HepG2 (cell line): Measurements from ENCODE around the gene ATPAF2. TPM values are rescaled to one million over a fixed set of nuclear protein-coding genes. Genes with fewer than 3 reads are reported as not detected.
A peak's percentile ranks its signal among the peaks of the same experiment; 100 is the strongest.

Source experiments
- ATF3 ChIP-seq: sonication (generic); formaldehyde crosslinking; IDR thresholded peaks from 2 replicates; pipeline ENCODE4 v1.4.0; 2020; ENCODE audit warnings: missing genetic modification reagents
- BATF2 ChIP-seq: sonication (generic); formaldehyde crosslinking; IDR thresholded peaks from 2 replicates; pipeline ENCODE4 v1.8.0; 2022; ENCODE audit warnings: mild to moderate bottlenecking, missing genetic modification reagents, moderate library complexity
- BHLHE40 ChIP-seq: IDR thresholded peaks from 2 replicates; pipeline ENCODE4 v1.6.1; 2011; ENCODE audit warnings: low read length, improper control_type of control experiment
- BRD4 ChIP-seq: sonication (generic); formaldehyde crosslinking; IDR thresholded peaks from 2 replicates; pipeline ENCODE4 v1.4.0; 2020; ENCODE audit warnings: missing genetic modification reagents
- CCDC6 ChIP-seq: sonication (generic); formaldehyde crosslinking; IDR thresholded peaks from 2 replicates; pipeline ENCODE4 v1.8.1; 2022; ENCODE audit warnings: mild to moderate bottlenecking, missing genetic modification reagents, moderate library complexity
- ESRRA ChIP-seq: sonication (generic); formaldehyde crosslinking; IDR thresholded peaks from 2 replicates; pipeline ENCODE4 v1.5.1; 2020; ENCODE audit warnings: mild to moderate bottlenecking, low read depth, missing genetic modification reagents
- ETV6 ChIP-seq: sonication (generic); formaldehyde crosslinking; conservative IDR thresholded peaks from 2 replicates; pipeline ENCODE4 v1.4.0; 2020; ENCODE audit warnings: missing genetic modification reagents
- GTF2F1 ChIP-seq: fragments of 150-350 bp; IDR thresholded peaks from 2 replicates; pipeline ENCODE4 v1.6.1; 2014; ENCODE audit warnings: low read length
- HNRNPLL ChIP-seq: fragments of 200-400 bp; formaldehyde crosslinking; IDR thresholded peaks from 2 replicates; pipeline ENCODE4 v1.6.1; 2017; ENCODE audit warnings: mild to moderate bottlenecking, low read depth, low read length; ENCODE audit not compliant: poor library complexity, severe bottlenecking
- KAT7 ChIP-seq: IDR thresholded peaks from 2 replicates; pipeline ENCODE4 v1.6.1; 2018; ENCODE audit warnings: borderline replicate concordance, missing compliant biosample characterization
- MLX ChIP-seq: IDR thresholded peaks from 2 replicates; pipeline ENCODE4 v1.6.1; 2016
- MZF1 ChIP-seq: sonication (generic); formaldehyde crosslinking; IDR thresholded peaks from 2 replicates; pipeline ENCODE4 v1.8.1; 2023; ENCODE audit warnings: mild to moderate bottlenecking, missing genetic modification reagents, borderline replicate concordance
- NR3C1 ChIP-seq: sonication (generic); formaldehyde crosslinking; IDR thresholded peaks from 2 replicates; pipeline ENCODE4 v1.4.0; 2020; ENCODE audit warnings: missing genetic modification reagents
- SMC3 ChIP-seq: IDR thresholded peaks from 2 replicates; pipeline ENCODE4 v1.6.1; 2011; ENCODE audit warnings: low read length, improper control_type of control experiment
- SOX13 ChIP-seq, 3 experiments: fragments of 450-650 bp in 1 of 3; sonication (generic) in 1 of 3; formaldehyde crosslinking in 1 of 3; IDR thresholded peaks in 2 of 3; conservative IDR thresholded peaks in 1 of 3; 2 replicates each; pipeline versions ENCODE4 v1.5.0 to v1.6.1; 2016 to 2020; ENCODE audit warnings: antibody characterized with exemption in 1 of 3, mild to moderate bottlenecking in 1 of 3, missing compliant biosample characterization in 1 of 3, missing genetic modification reagents in 1 of 3, moderate library complexity in 1 of 3
- TAF15 ChIP-seq: fragments of 200-400 bp; formaldehyde crosslinking; IDR thresholded peaks from one replicate; pipeline ENCODE4 v1.6.1; 2018; ENCODE audit warnings: mild to moderate bottlenecking, low read depth, low read length; ENCODE audit not compliant: poor library complexity, severe bottlenecking
- ZBTB43 ChIP-seq: sonication (generic); formaldehyde crosslinking; conservative IDR thresholded peaks from 2 replicates; pipeline ENCODE4 v1.4.0; 2020; ENCODE audit warnings: missing genetic modification reagents
- ZNF280B ChIP-seq: sonication (generic); formaldehyde crosslinking; IDR thresholded peaks from 2 replicates; pipeline ENCODE4 v1.5.0; 2020; ENCODE audit warnings: missing genetic modification reagents, mild to moderate bottlenecking, borderline replicate concordance
- ZNF546 ChIP-seq: sonication (generic); formaldehyde crosslinking; conservative IDR thresholded peaks from 2 replicates; pipeline ENCODE4 v1.8.1; 2023; ENCODE audit warnings: mild to moderate bottlenecking, missing genetic modification reagents
- ZNF784 ChIP-seq: sonication (generic); formaldehyde crosslinking; IDR thresholded peaks from 2 replicates; pipeline ENCODE4 v1.5.1; 2020; ENCODE audit warnings: missing genetic modification reagents, mild to moderate bottlenecking, borderline replicate concordance
- ZSCAN12 ChIP-seq: sonication (generic); formaldehyde crosslinking; IDR thresholded peaks from 2 replicates; pipeline ENCODE4 v1.9.0; 2021; ENCODE audit warnings: mild to moderate bottlenecking, missing genetic modification reagents
- ZSCAN5A ChIP-seq: sonication (generic); formaldehyde crosslinking; IDR thresholded peaks from 2 replicates; pipeline ENCODE4 v1.8.0; 2022; ENCODE audit warnings: mild to moderate bottlenecking, missing genetic modification reagents, borderline replicate concordance
- polyA plus RNA-seq, 8 experiments: library from polyadenylated mRNA; depleted of rRNA in 3 of 8; stranded (reverse) in 7 of 8; unstranded in 1 of 8; fragments of >200 nt; fragmentation: Illumina TruSeq in 4 of 8; extraction: Trizol in 4 of 8; gene quantifications; 2 replicates each; pipeline versions ENCODE4 v1.2.1 to v1.2.3, GENCODE V29; 2011 to 2016; ENCODE audit warnings: low read depth in 4 of 8, missing spikeins in 1 of 8, mixed read lengths in 1 of 8; ENCODE audit not compliant: insufficient read depth in 1 of 8
- total RNA-seq, 5 experiments: library from RNA; depleted of rRNA; stranded (reverse); fragments of >200 nt; fragmentation: Illumina TruSeq; extraction: Trizol; gene quantifications; 2 replicates each; pipeline ENCODE4 v1.2.3, GENCODE V29; 2016; ENCODE audit warnings: low read depth in 1 of 5

The ATPAF2 gene
- total and polyA plus RNA-seq, 2 of the 13 experiments (the other 11 are each of a cell fraction or from before 2014, with no cell fraction given), result 15.0 to 16.5 TPM

GRCh38 chr17:17972126-17972951 lies 66.6 kb downstream of the ATPAF2 start, which contains the start of the genes DRC3 and TOM1L2 (continued):
- TF ChIP-seq KAT7 (CRISPR knock-in tag) (0 out of 2 replicates have a peak, but pooled peaks have one; percentile 54), TAF15 (no peak), ZNF280B (CRISPR knock-in tag) (peak; percentile 67; the same call in 1 of the 2 replicates), GTF2F1 (peak; percentile 97), CCDC6 (CRISPR knock-in tag) (no peak), ESRRA (CRISPR knock-in tag) (no peak), NR3C1 (CRISPR knock-in tag) (no peak), ZNF546 (CRISPR knock-in tag) (0 out of 2 replicates have a peak, but pooled peaks have one; percentile 50), HNRNPLL (peak; percentile 67), ETV6 (no peak), ZSCAN5A (CRISPR knock-in tag) (no peak), MLX (CRISPR knock-in tag) (no peak), BHLHE40 (peak; percentile 84), ATF3 (no peak), MZF1 (CRISPR knock-in tag) (no peak), ZBTB43 (CRISPR knock-in tag) (no peak), ZSCAN12 (CRISPR knock-in tag) (no peak), BATF2 (CRISPR knock-in tag) (no peak), BRD4 (CRISPR knock-in tag) (no peak), SMC3 (no peak), ZNF784 (CRISPR knock-in tag) (no peak; the same call in 1 of the 2 replicates), SOX13 (IDR thresholded peaks at IDR 0.05) (no peak), SOX13 (CRISPR knock-in tag; conservative IDR thresholded peaks at IDR 0.05 in 1 of 2, IDR thresholded peaks at IDR 0.05 in 1 of 2) (no peak)
